Loucy (cell line): ENCODE measurements around the gene CDHR1.

Source experiments
- H2AFZ ChIP-seq: fragments of 200-600 bp; sonication (generic); 2 replicates; pipeline ENCODE4 v1.6.0; 2016; ENCODE audit warnings: antibody characterized with exemption, mild to moderate bottlenecking, low read length, moderate library complexity
- H3F3A ChIP-seq: fragments of 200-600 bp; 2 replicates; pipeline ENCODE4 v1.6.0; 2016; ENCODE audit warnings: antibody characterized with exemption, low read depth, mild to moderate bottlenecking
- H3K27me3 ChIP-seq: fragments of 200-600 bp; sonication (generic); 2 replicates; pipeline ENCODE4 v1.6.1; 2014; ENCODE audit warnings: low read length, mild to moderate bottlenecking; ENCODE audit not compliant: insufficient read depth, poor library complexity, severe bottlenecking
- H3K36me3 ChIP-seq: fragments of 200-600 bp; sonication (generic); 2 replicates; pipeline ENCODE4 v1.6.1; 2016; ENCODE audit warnings: low read length; ENCODE audit not compliant: insufficient read depth
- H3K4me1 ChIP-seq: fragments of 200-600 bp; sonication (generic); 2 replicates; pipeline ENCODE4 v1.5.1; 2014; ENCODE audit warnings: low read length, mild to moderate bottlenecking; ENCODE audit not compliant: insufficient read depth, poor library complexity, severe bottlenecking
- H3K4me2 ChIP-seq: fragments of 200-600 bp; sonication (generic); 2 replicates; pipeline ENCODE4 v1.6.0; 2014; ENCODE audit warnings: antibody characterized with exemption, low read length, low read depth, mild to moderate bottlenecking; ENCODE audit not compliant: poor library complexity, severe bottlenecking
- H3K4me3 ChIP-seq: fragments of 200-600 bp; sonication (generic); 2 replicates; pipeline ENCODE4 v1.5.1; 2014; ENCODE audit warnings: low read length, mild to moderate bottlenecking, mixed read lengths; ENCODE audit not compliant: poor library complexity, severe bottlenecking
- H3K79me2 ChIP-seq: fragments of 200-600 bp; sonication (generic); 2 replicates; pipeline ENCODE4 v1.6.1; 2014; ENCODE audit warnings: low read length; ENCODE audit not compliant: insufficient read depth
- H3K9ac ChIP-seq: fragments of 200-600 bp; sonication (generic); 2 replicates; pipeline ENCODE4 v1.6.0; 2014; ENCODE audit warnings: mild to moderate bottlenecking, low read depth, low read length, moderate library complexity; ENCODE audit not compliant: poor library complexity, severe bottlenecking
- H3K9me2 ChIP-seq: fragments of 200-600 bp; sonication (generic); replicated peaks from 2 replicates; pipeline ENCODE4 v1.6.1; 2016; ENCODE audit warnings: low read depth, low read length, mixed read lengths
- H3K9me3 ChIP-seq: fragments of 200-600 bp; sonication (generic); 2 replicates; pipeline ENCODE4 v1.6.1; 2014; ENCODE audit warnings: mild to moderate bottlenecking, antibody characterized with exemption, low read length, low read depth; ENCODE audit not compliant: insufficient read depth
- H4K20me1 ChIP-seq: fragments of 200-600 bp; sonication (generic); 2 replicates; pipeline ENCODE4 v1.6.0; 2014; ENCODE audit warnings: antibody characterized with exemption, low read length, mild to moderate bottlenecking; ENCODE audit not compliant: insufficient read depth, poor library complexity, severe bottlenecking
- EZH2phosphoT487 ChIP-seq: fragments of 200-600 bp; IDR thresholded peaks from 2 replicates; pipeline ENCODE4 v1.6.1; 2018; ENCODE audit warnings: antibody characterized with exemption, mild to moderate bottlenecking, moderate library complexity, borderline replicate concordance
- TF ChIP-seq, protein P1 (sequence below): fragments of 200-600 bp; sonication (generic); conservative IDR thresholded peaks from 2 replicates; pipeline ENCODE4 v1.5.1; 2014; ENCODE audit warnings: mild to moderate bottlenecking, antibody characterized with exemption, low read length

The CDHR1 gene

GRCh38 chr10:84247496-84247895 is 53.2 kb downstream of the CDHR1 start:
- no peaks in the 10 kb centered on the region for H3K27me3 ChIP-seq
- H3K4me1 ChIP-seq: no peaks in the 10 kb centered on the region
- H4K20me1 ChIP-seq: no peaks in the 10 kb centered on the region
- no peak overlapping the region for H3K4me3 ChIP-seq
- H3K9me3 ChIP-seq: no peaks in the 10 kb centered on the region
- H3K9ac ChIP-seq: no peak overlapping the region
- no peaks in the 10 kb centered on the region for H3K9me2 ChIP-seq
- H3K4me2 ChIP-seq: no peak overlapping the region
- no peaks in the 10 kb centered on the region for H3K36me3 ChIP-seq
- H3K79me2 ChIP-seq: no peaks in the 10 kb centered on the region
- TF ChIP-seq EZH2phosphoT487: no peak
- TF ChIP-seq, protein P1, sequence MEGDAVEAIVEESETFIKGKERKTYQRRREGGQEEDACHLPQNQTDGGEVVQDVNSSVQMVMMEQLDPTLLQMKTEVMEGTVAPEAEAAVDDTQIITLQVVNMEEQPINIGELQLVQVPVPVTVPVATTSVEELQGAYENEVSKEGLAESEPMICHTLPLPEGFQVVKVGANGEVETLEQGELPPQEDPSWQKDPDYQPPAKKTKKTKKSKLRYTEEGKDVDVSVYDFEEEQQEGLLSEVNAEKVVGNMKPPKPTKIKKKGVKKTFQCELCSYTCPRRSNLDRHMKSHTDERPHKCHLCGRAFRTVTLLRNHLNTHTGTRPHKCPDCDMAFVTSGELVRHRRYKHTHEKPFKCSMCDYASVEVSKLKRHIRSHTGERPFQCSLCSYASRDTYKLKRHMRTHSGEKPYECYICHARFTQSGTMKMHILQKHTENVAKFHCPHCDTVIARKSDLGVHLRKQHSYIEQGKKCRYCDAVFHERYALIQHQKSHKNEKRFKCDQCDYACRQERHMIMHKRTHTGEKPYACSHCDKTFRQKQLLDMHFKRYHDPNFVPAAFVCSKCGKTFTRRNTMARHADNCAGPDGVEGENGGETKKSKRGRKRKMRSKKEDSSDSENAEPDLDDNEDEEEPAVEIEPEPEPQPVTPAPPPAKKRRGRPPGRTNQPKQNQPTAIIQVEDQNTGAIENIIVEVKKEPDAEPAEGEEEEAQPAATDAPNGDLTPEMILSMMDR: no peak
- no peak overlapping the region for H2AFZ ChIP-seq
- H3F3A ChIP-seq: no peaks in the 10 kb centered on the region

DNA sequence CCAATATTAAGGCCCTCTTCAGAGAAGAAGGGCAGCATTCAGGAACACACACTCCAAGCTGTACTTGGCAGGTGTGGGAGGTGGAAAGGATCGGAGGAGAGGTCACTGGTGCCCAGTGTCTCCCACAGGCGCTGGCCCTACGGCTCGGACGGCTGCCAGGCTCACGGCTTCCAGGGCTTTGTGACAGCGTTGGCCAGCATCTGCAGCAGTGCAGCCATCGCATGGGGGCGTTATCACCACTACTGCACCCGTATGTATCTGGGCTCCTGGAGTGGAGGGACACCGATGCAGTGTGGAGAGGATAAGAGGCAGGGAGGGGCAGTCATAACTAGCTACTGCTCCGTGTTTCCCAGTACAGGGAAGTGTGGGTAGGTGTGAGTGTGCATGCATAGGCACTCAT is 54.5 kb downstream of the CDHR1 start:
- H2AFZ ChIP-seq: no peak overlapping the region
- no peak overlapping the region for H3K4me3 ChIP-seq
- TF ChIP-seq, protein P1: no peak
- no peaks in the 10 kb centered on the region for H3K4me1 ChIP-seq
- no peaks in the 10 kb centered on the region for H3K79me2 ChIP-seq
- H3K9me2 ChIP-seq: no peaks in the 10 kb centered on the region
- no peaks in the 10 kb centered on the region for H3K36me3 ChIP-seq
- H3K27me3 ChIP-seq: no peaks in the 10 kb centered on the region
- H3K4me2 ChIP-seq: no peak overlapping the region
- no peaks in the 10 kb centered on the region for H3F3A ChIP-seq
- H3K9ac ChIP-seq: no peak overlapping the region
- no peaks in the 10 kb centered on the region for H4K20me1 ChIP-seq
- H3K9me3 ChIP-seq: no peaks in the 10 kb centered on the region

- H4K20me1 ChIP-seq: no peaks in the 10 kb centered on the region
- H3K4me1 ChIP-seq: no peaks in the 10 kb centered on the region
- no peak overlapping the region for H2AFZ ChIP-seq
- H3F3A ChIP-seq: no peaks in the 10 kb centered on the region
- no peaks in the 10 kb centered on the region for H3K79me2 ChIP-seq
- TF ChIP-seq, protein P1: no peak
- no peak for TF ChIP-seq EZH2phosphoT487
- no peaks in the 10 kb centered on the region for H3K27me3 ChIP-seq
- H3K4me2 ChIP-seq: no peak overlapping the region
- no peak overlapping the region for H3K9ac ChIP-seq
- no peak overlapping the region for H3K4me3 ChIP-seq
- no peaks in the 10 kb centered on the region for H3K36me3 ChIP-seq
- H3K9me3 ChIP-seq: no peaks in the 10 kb centered on the region
- H3K9me2 ChIP-seq: no peaks in the 10 kb centered on the region
Measured at GRCh38 chr10:84254552-84255478, 60.5 kb downstream of the CDHR1 start.
